ENCODE data around the gene TXNDC16.

- TF ChIP-seq, protein P1, sequence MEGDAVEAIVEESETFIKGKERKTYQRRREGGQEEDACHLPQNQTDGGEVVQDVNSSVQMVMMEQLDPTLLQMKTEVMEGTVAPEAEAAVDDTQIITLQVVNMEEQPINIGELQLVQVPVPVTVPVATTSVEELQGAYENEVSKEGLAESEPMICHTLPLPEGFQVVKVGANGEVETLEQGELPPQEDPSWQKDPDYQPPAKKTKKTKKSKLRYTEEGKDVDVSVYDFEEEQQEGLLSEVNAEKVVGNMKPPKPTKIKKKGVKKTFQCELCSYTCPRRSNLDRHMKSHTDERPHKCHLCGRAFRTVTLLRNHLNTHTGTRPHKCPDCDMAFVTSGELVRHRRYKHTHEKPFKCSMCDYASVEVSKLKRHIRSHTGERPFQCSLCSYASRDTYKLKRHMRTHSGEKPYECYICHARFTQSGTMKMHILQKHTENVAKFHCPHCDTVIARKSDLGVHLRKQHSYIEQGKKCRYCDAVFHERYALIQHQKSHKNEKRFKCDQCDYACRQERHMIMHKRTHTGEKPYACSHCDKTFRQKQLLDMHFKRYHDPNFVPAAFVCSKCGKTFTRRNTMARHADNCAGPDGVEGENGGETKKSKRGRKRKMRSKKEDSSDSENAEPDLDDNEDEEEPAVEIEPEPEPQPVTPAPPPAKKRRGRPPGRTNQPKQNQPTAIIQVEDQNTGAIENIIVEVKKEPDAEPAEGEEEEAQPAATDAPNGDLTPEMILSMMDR (optimal IDR thresholded peaks at IDR 0.05 in 1 of 3, IDR thresholded peaks at IDR 0.05 in 1 of 3, conservative IDR thresholded peaks at IDR 0.05 in 1 of 3; ENCODE audit: extremely low read depth in 1 of 3, insufficient read depth in 2 of 3, low read length in 3 of 3) = no peak
- no peak for TF ChIP-seq EZH2 (IDR thresholded peaks at IDR 0.05; ENCODE audit: low read length)
These were observed 156.6 kb downstream of the TXNDC16 start for GRCh38 chr14:52395728-52396127.

Measured in keratinocyte (primary cell).